GM18511 (cell line): ENCODE measurements around the gene PTPRS.

Source experiments
- ATAC-seq: cut with Tn5 transposase; IDR thresholded peaks from one replicate; pipeline ENCODE4 v1.9.1; 2021; ENCODE audit warnings: mild to moderate bottlenecking, moderate library complexity; ENCODE audit not compliant: unreplicated experiment

Gene PTPRS

GRCh38 chr19:5355693-5356092 is 15.1 kb upstream of the PTPRS start:
- ATAC-seq = no peak

- ATAC-seq = no peak
Observed at GRCh38 chr19:5355076-5355475, 14.5 kb upstream of the PTPRS start.

GRCh38 chr19:5354403-5354802 is 13.8 kb upstream of the PTPRS start:
- ATAC-seq = no peak

- ATAC-seq = no peak
Observed at GRCh38 chr19:5352229-5352763, 11.7 kb upstream of the PTPRS start.

GRCh38 chr19:5351731-5352228 is 11.2 kb upstream of the PTPRS start:
- ATAC-seq = no peak

GRCh38 chr19:5349041-5349440 is 8.4 kb upstream of the PTPRS start:
- no peak for ATAC-seq

GRCh38 chr19:5345895-5346386 is 5.3 kb upstream of the PTPRS start:
- no peak for ATAC-seq

- no peak for ATAC-seq
Observed at GRCh38 chr19:5343848-5344247, 3.2 kb upstream of the PTPRS start.

- no peak for ATAC-seq
Observed at GRCh38 chr19:5342573-5343201, 2.1 kb upstream of the PTPRS start.

- ATAC-seq = no peak
Observed at GRCh38 chr19:5341981-5342380, 1.4 kb upstream of the PTPRS start.

- no peak for ATAC-seq
Observed at GRCh38 chr19:5341448-5341820, 822 bp upstream of the PTPRS start.

- no peak for ATAC-seq
Observed at GRCh38 chr19:5339950-5340636, 519 bp downstream of the PTPRS start.

GRCh38 chr19:5339198-5339949 is 1.2 kb downstream of the PTPRS start:
- ATAC-seq = no peak

- ATAC-seq = no peak
Observed at GRCh38 chr19:5338656-5339197, 1.9 kb downstream of the PTPRS start.

- no peak for ATAC-seq
Observed at GRCh38 chr19:5337708-5338655, 2.6 kb downstream of the PTPRS start.

- no peak for ATAC-seq
Observed at GRCh38 chr19:5337126-5337525, 3.5 kb downstream of the PTPRS start.

GRCh38 chr19:5336195-5336965 is 4.2 kb downstream of the PTPRS start:
- no peak for ATAC-seq

- ATAC-seq = no peak
Observed at GRCh38 chr19:5335593-5335992, 5.0 kb downstream of the PTPRS start.

GRCh38 chr19:5334824-5335500 is 5.7 kb downstream of the PTPRS start:
- ATAC-seq = no peak
